OCI-LY7 (cell line): ENCODE results near the gene IMMP2L.

ENCODE experiments used
- CTCF ChIP-seq: fragments of 200-600 bp; sonication (generic); conservative IDR thresholded peaks from 2 replicates; pipeline ENCODE4 v1.5.1; 2014; ENCODE audit warnings: mild to moderate bottlenecking, antibody characterized with exemption, low read length, moderate library complexity, mixed read lengths
- EZH2phosphoT487 ChIP-seq: fragments of 200-600 bp; sonication (generic); IDR thresholded peaks from 2 replicates; pipeline ENCODE4 v1.6.1; 2018; ENCODE audit warnings: low read depth, borderline replicate concordance, mild to moderate bottlenecking, mixed run types, antibody characterized with exemption, low read length, moderate library complexity, mixed read lengths

DNA sequence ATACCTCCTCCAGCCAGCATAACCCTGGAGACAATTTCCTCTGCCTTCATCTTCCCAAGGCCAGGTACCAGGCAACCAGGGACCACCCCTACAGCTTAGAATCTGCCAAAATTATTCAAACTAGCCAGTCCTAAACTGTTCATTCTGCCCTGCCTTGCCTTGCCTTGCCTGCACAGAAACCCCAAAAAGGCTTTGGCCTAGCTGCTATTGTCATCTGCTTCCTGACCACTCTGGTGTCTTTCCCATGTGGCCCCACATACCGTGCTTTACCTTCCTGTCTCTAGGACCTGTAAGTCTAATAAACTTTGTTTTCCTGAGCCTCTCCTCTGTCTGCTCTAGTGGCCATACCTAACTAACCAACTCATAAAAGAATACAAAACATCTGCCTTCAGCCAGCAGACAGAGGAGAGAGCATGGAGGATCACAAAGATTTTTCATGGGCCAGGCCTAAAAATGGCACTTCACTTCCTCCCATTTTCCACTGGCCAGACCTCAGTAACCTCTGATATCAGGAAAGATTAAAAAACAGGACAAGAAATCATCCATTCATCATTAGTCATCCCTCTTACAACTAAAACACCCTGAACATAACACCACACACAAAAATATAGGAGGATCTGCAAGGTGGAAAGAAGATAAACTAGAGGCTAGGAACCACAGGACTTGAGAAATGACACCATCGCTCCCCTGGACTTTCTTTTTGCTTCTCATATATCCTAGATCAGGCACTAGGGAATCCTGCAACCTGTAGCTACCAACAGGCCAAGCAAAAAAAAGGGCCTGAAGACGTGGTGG is 51.5 kb downstream of the IMMP2L start:
- TF ChIP-seq CTCF (no peak), EZH2phosphoT487 (no peak)
